Stomach (tissue), 9 donors: Measurements from ENCODE around the gene UGT1A8. TPM values are rescaled to one million over a fixed set of nuclear protein-coding genes. Genes with fewer than 3 reads are reported as not detected.

Experiments used
- DNase-seq, 2 donors: peaks; one replicate each; pipeline versions ENCODE4 v3.0.0 to v3.0.0-alpha.2; 2013 to 2019
- H3K27ac ChIP-seq, 5 donors: fragments of 200-600 bp in 4 of 5; sonication (generic) in 4 of 5; one replicate each; pipeline ENCODE4 v1.5.1; 2013 to 2019; ENCODE audit warnings: mild to moderate bottlenecking in 1 of 5, moderate library complexity in 1 of 5
- H3K27me3 ChIP-seq, 3 donors: fragments of 200-600 bp; sonication (generic); one replicate each; pipeline ENCODE4 v1.5.1; 2017 to 2019; ENCODE audit warnings: mixed run types in 1 of 3
- H3K36me3 ChIP-seq, 4 donors: fragments of 200-600 bp; sonication (generic); 1 replicate in 3 of 4; 2 replicates in 1 of 4; pipeline ENCODE4 v1.5.1; 2016 to 2019
- H3K4me1 ChIP-seq, 4 donors: fragments of 200-600 bp; sonication (generic); one replicate each; pipeline ENCODE4 v1.5.1; 2016 to 2019
- H3K4me3 ChIP-seq, 4 donors: fragments of 200-600 bp; sonication (generic) in 3 of 4; one replicate each; pipeline ENCODE4 v1.5.1; 2016 to 2019; ENCODE audit warnings: mild to moderate bottlenecking in 1 of 4
- H3K9me3 ChIP-seq, 4 donors: fragments of 200-600 bp; sonication (generic); one replicate each; pipeline ENCODE4 v1.5.1; 2016 to 2019
- CTCF ChIP-seq, 7 experiments: fragments of 450-650 bp in 4 of 7; fragments of 200-600 bp in 3 of 7; sonication (generic) in 3 of 7; IDR thresholded peaks; one replicate each; pipeline ENCODE4 v1.5.1; 2016 to 2019; ENCODE audit warnings: antibody characterized with exemption in 7 of 7, control low read depth in 2 of 7, mild to moderate bottlenecking in 1 of 7
- EP300 ChIP-seq: sonication (generic); formaldehyde crosslinking; IDR thresholded peaks from one replicate; pipeline ENCODE4 v1.6.1; 2017; ENCODE audit warnings: antibody characterized with exemption
- POLR2A ChIP-seq, 4 donors: fragments of 450-650 bp; IDR thresholded peaks; one replicate each; pipeline ENCODE4 v1.6.1; 2016; ENCODE audit warnings: antibody characterized with exemption in 4 of 4, control low read depth in 2 of 4, mild to moderate bottlenecking in 1 of 4, moderate library complexity in 1 of 4
- POLR2AphosphoS5 ChIP-seq, 3 donors: sonication (generic); formaldehyde crosslinking; IDR thresholded peaks; one replicate each; pipeline ENCODE4 v1.6.1; 2016; ENCODE audit warnings: antibody characterized with exemption in 3 of 3
- WGBS, 5 donors: extraction: QIAGEN DNeasy Blood & Tissue Kit in 3 of 5; methylation state at CpG; one replicate each; pipeline versions ENCODE4 v1.1.5 to v1.1.7; 2013 to 2018; 5-methylcytosine and 5-hydroxymethylcytosine counted together
- intact Hi-C: fragments of 100-400 bp; cut with DNase I; formaldehyde crosslinking; loops from one replicate; pipeline ENCODE4 v1.15.1; 2023; ENCODE audit warnings: low total_unique reads
- polyA plus RNA-seq, 3 donors: library from polyadenylated mRNA; stranded (reverse); fragments of 200-250 nt; gene quantifications; one replicate each; pipeline ENCODE4 v1.2.3, GENCODE V29; 2013
- total RNA-seq, 5 donors: library from RNA; depleted of rRNA; stranded (reverse); fragments of >200 nt; gene quantifications; one replicate each; pipeline versions ENCODE4 v1.1.0 to v1.2.3, GENCODE V29; 2014 to 2016
- donor health status: healthy with polysubstance abuse.
- donor health status: Bipolar disorder and iron deficiency.
- donor health status: healthy.

Gene UGT1A8
- total and polyA plus RNA-seq, 8 donors, result 2.3 to 7.2 TPM; not detected in 6

GRCh38 chr2:233811087-233811486, 193.7 kb downstream of the UGT1A8 start:
- Histone ChIP-seq H3K4me3 (no peak overlapping the region), H3K27me3 (peaks cover 0 to 15% (median 9%) of the 10 kb centered on the region in 3 donors), H3K9me3 (no peaks in the 10 kb centered on the region), H3K27ac (no peak overlapping the region), H3K36me3 (no peaks in the 10 kb centered on the region), H3K4me1 (no peaks in the 10 kb centered on the region)
- peak in 1 of 2 donors; percentile 9 for DNase-seq
- TF ChIP-seq POLR2AphosphoS5 (IDR thresholded peaks at IDR 0.05), result no peak
- TF ChIP-seq EP300, result no peak
- no peak for TF ChIP-seq CTCF (IDR thresholded peaks at IDR 0.05)
- TF ChIP-seq POLR2A (IDR thresholded peaks at IDR 0.05), result no peak
- intact Hi-C loops, result no loop called here
- WGBS, 5 donors, result 73 to 83% (median 74%) methylated on average over 4 of the region's 4 CpGs

- DNase-seq, result peak in 1 of 2 donors; percentile 10
- no peaks in the 10 kb centered on the region for H3K36me3 ChIP-seq
- no peaks in the 10 kb centered on the region for H3K9me3 ChIP-seq
- no peak overlapping the region for H3K4me3 ChIP-seq
- TF ChIP-seq EP300 (no peak), POLR2AphosphoS5 (IDR thresholded peaks at IDR 0.05) (no peak), POLR2A (IDR thresholded peaks at IDR 0.05) (no peak), CTCF (IDR thresholded peaks at IDR 0.05) (no peak)
- WGBS, 5 donors, result 84 to 91% (median 88%) methylated on average over 7 to 8 of the region's 8 CpGs
- peaks cover 0 to 15% (median 9%) of the 10 kb centered on the region in 3 donors for H3K27me3 ChIP-seq
- no peak overlapping the region for H3K27ac ChIP-seq
- H3K4me1 ChIP-seq, result no peaks in the 10 kb centered on the region
- intact Hi-C loops, result no loop called here
Measured at GRCh38 chr2:233811732-233812131, 194.3 kb downstream of the UGT1A8 start.

GRCh38 chr2:233813236-233814055, 196.0 kb downstream of the UGT1A8 start:
- TF ChIP-seq EP300 (no peak), CTCF (IDR thresholded peaks at IDR 0.05) (no peak), POLR2AphosphoS5 (IDR thresholded peaks at IDR 0.05) (no peak), POLR2A (IDR thresholded peaks at IDR 0.05) (no peak)
- Histone ChIP-seq H3K9me3 (no peaks in the 10 kb centered on the region), H3K4me1 (no peaks in the 10 kb centered on the region), H3K4me3 (no peak overlapping the region), H3K36me3 (no peaks in the 10 kb centered on the region), H3K27ac (no peak overlapping the region), H3K27me3 (peaks cover 0 to 10% (median 9%) of the 10 kb centered on the region in 3 donors)
- DNase-seq, result peak in 1 of 2 donors; percentile 17
- 75 to 82% (median 79%) methylated on average over 3 of the region's 3 CpGs for WGBS, 5 donors
- intact Hi-C loops, result no loop called here

GRCh38 chr2:233814056-233814835, 196.8 kb downstream of the UGT1A8 start:
- H3K27me3 ChIP-seq, result peaks cover 0 to 4% (median 2%) of the 10 kb centered on the region in 3 donors
- no peak overlapping the region for H3K4me3 ChIP-seq
- no peaks in the 10 kb centered on the region for H3K4me1 ChIP-seq
- no peak overlapping the region for H3K27ac ChIP-seq
- intact Hi-C loops, result no loop called here
- H3K36me3 ChIP-seq, result no peaks in the 10 kb centered on the region
- 64 to 85% (median 75%) methylated on average over 2 of the region's 2 CpGs for WGBS, 5 donors
- no peaks in the 10 kb centered on the region for H3K9me3 ChIP-seq
- TF ChIP-seq POLR2A (IDR thresholded peaks at IDR 0.05), result no peak
- TF ChIP-seq POLR2AphosphoS5 (IDR thresholded peaks at IDR 0.05), result no peak
- no peak for TF ChIP-seq CTCF (IDR thresholded peaks at IDR 0.05)
- no peak for TF ChIP-seq EP300
- no peak for DNase-seq
